Measurements from ENCODE around the gene TET2.

TET2 gene

DNA sequence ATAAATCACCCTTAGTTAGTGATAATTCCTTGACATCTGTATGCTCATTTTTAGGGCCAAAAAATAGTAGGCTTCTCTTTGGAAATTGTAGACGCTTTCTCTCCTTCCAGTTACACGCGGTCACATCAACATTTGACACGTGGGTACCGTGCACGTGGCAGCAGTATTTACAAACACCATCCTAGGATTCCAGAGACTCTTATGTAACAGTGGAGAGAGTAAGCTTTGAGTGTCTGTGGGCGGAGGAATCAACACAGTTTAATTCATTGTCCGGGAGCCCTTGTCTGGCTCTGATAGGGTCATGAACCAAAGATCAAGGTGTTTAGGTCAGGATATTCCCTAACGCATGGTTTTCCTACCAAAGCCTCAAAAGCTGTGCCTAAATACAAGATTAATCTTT, 12.2 kb downstream of the TET2 start:
- peak overlapping the region; percentile 27 for H3K4me3 ChIP-seq (ENCODE audit: low read depth, low read length)
- TF ChIP-seq, protein P1, sequence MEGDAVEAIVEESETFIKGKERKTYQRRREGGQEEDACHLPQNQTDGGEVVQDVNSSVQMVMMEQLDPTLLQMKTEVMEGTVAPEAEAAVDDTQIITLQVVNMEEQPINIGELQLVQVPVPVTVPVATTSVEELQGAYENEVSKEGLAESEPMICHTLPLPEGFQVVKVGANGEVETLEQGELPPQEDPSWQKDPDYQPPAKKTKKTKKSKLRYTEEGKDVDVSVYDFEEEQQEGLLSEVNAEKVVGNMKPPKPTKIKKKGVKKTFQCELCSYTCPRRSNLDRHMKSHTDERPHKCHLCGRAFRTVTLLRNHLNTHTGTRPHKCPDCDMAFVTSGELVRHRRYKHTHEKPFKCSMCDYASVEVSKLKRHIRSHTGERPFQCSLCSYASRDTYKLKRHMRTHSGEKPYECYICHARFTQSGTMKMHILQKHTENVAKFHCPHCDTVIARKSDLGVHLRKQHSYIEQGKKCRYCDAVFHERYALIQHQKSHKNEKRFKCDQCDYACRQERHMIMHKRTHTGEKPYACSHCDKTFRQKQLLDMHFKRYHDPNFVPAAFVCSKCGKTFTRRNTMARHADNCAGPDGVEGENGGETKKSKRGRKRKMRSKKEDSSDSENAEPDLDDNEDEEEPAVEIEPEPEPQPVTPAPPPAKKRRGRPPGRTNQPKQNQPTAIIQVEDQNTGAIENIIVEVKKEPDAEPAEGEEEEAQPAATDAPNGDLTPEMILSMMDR (conservative IDR thresholded peaks at IDR 0.05; ENCODE audit: low read depth, low read length), result no peak
- peak; percentile 67 for DNase-seq (ENCODE audit: low read depth)

DNA sequence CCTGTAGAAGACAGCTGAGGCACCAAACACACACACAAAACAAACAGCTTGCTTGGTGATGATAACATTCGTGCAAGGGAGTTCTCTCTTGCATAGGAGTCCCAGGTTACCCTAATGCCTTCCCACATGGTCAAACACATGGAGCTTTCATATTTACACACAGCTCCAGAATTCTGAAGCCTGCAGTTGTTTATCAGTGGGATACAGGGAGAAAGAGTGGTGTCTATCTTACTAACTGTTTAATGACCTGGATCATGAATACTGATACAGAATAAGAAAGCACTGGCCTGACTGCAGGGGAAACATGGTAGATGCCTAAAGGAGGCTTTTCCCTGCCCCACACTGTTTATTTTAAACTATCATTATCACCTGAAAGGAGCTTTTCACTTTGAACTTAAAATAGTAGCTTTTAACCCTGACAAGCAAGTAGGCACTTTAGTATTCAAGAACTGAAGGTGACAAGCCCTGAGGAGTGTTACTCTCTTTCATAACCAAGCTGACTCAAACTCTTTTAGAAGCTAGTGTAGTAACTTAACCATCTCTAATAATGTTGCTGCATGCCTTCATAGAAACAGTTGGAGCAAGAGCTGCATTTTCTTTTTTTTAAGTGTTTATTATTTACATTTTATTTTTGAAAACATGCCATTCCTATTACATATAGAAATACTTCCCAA, 15.6 kb downstream of the TET2 start:
- TF ChIP-seq, protein P1 (conservative IDR thresholded peaks at IDR 0.05; ENCODE audit: low read depth, low read length), result no peak
- H3K4me3 ChIP-seq (ENCODE audit: low read depth, low read length), result no peak overlapping the region
- DNase-seq (ENCODE audit: low read depth), result no peak

DNA sequence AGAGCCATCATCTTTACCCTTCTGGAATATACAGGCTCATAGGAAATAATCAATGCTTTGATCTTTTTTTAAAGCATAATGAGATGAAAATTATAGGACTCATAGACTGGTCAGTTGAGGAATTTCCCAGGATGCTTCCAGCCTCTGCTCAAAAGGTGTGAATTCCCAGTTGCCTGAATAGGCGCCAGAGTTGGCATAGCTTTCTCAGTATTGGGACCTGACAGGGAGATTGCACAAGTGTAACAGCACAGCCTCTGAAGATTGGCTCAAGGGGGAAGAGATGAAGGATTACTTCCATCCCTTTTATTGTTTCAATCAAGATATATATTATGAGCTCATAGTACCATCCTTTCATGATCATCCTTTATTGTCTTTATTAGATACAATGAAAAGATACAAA, 17.9 kb downstream of the TET2 start:
- TF ChIP-seq, protein P1 (conservative IDR thresholded peaks at IDR 0.05; ENCODE audit: low read depth, low read length), result no peak
- H3K4me3 ChIP-seq (ENCODE audit: low read depth, low read length), result no peak overlapping the region
- no peak for DNase-seq (ENCODE audit: low read depth)

DNA sequence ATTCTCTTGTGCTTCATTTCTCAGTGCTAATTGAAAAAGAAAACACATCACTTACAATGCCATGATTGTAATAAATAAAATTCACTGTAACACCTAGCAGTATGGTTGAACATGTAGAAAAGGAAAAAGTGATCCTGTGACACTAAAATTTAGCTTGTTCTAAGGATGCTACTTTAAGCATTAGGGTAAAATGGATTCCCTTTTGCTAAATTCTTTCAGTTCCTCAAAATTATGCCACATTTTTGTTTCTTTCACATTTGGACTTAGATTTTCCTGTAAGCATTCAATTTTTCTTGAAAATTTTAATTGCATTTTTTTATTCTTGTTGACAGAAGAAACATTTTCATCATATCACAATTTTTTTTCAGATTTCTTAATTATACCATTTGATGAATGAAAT, 19.4 kb downstream of the TET2 start:
- TF ChIP-seq, protein P1 (conservative IDR thresholded peaks at IDR 0.05; ENCODE audit: low read depth, low read length), result no peak
- H3K4me3 ChIP-seq (ENCODE audit: low read depth, low read length), result no peak overlapping the region
- DNase-seq (ENCODE audit: low read depth), result no peak

DNA sequence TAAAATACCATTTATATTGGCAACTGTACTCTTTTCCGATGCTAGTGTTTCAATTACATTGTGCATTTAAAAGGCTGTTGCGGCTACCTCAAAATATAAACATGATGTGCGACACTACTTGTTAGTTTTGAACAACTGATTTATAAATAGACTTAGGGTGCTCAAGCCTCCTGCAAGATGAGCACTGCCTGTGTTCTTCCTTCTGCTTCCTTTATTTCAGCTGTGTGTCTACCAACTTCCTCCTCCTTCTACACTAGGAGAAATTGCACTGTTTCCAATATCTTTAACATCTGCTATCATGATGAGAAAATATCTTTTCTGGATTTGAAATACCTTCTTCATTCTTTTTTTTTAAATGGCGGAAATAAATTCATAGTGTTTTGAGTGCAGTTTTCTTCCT, 24.0 kb downstream of the TET2 start:
- no peak overlapping the region for H3K4me3 ChIP-seq (ENCODE audit: low read depth, low read length)
- TF ChIP-seq, protein P1 (conservative IDR thresholded peaks at IDR 0.05; ENCODE audit: low read depth, low read length), result no peak
- DNase-seq (ENCODE audit: low read depth), result no peak

DNA sequence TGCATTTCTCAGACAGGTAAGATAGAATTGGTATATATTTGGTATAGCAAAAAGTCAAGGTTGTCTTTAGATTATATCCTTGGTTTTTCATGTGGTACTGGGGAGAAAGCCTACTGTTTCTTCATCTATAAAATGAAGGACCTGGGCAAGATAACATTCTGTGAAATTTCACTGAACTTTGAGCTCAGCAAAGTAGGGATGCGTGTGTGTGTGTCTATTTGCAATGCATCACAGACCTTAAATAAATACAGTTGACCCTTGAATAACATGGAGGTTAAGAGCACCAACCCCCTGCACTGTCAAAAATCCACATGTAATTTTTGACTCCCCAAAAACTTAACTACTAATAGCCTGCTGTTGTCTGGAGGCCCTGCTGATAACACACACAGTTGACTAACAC, 25.2 kb downstream of the TET2 start:
- TF ChIP-seq, protein P1 (conservative IDR thresholded peaks at IDR 0.05; ENCODE audit: low read depth, low read length), result no peak
- H3K4me3 ChIP-seq (ENCODE audit: low read depth, low read length), result no peak overlapping the region
- no peak for DNase-seq (ENCODE audit: low read depth)

DNA sequence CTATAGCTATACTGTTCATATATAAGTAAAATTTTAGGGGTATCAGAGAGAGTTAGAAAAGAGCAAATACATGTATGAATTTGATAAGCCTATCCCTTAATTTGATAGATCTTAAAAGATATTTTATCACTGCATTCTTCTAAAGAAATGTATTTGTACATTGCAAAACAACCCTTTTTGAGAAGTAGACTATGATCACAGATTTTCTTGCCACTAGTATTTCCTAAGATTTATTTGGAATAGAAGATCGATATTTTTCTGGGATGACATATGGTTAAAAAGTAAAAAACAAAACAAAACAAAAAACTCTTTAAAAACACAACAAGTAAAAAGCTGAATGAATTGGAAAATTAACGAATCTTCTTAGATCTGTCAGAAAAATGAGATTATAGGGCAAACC, 27.4 kb downstream of the TET2 start:
- no peak for DNase-seq (ENCODE audit: low read depth)
- TF ChIP-seq, protein P1 (conservative IDR thresholded peaks at IDR 0.05; ENCODE audit: low read depth, low read length), result no peak
- H3K4me3 ChIP-seq (ENCODE audit: low read depth, low read length), result no peak overlapping the region

Measured in choroid plexus epithelial cell (primary cell).